GM18868 (cell line): ENCODE results near the gene FYN.
A peak's percentile ranks its signal among the peaks of the same experiment; 100 is the strongest.

ENCODE experiments used
- ATAC-seq: cut with Tn5 transposase; IDR thresholded peaks from one replicate; pipeline ENCODE4 v1.9.1; 2021; ENCODE audit warnings: mild to moderate bottlenecking, moderate library complexity; ENCODE audit not compliant: unreplicated experiment

Gene FYN

GRCh38 chr6:111854683-111855082 is 18.6 kb downstream of the FYN start:
- ATAC-seq = no peak

- ATAC-seq = no peak
These were observed 20.5 kb downstream of the FYN start for GRCh38 chr6:111852725-111853124.

- ATAC-seq = peak; percentile 53
These were observed 22.8 kb downstream of the FYN start for GRCh38 chr6:111850295-111850937.

- ATAC-seq = no peak
These were observed 24.0 kb downstream of the FYN start for GRCh38 chr6:111849298-111849697.

GRCh38 chr6:111848262-111848812 is 24.9 kb downstream of the FYN start:
- no peak for ATAC-seq

- no peak for ATAC-seq
These were observed 26.5 kb downstream of the FYN start for GRCh38 chr6:111846492-111847409.

- no peak for ATAC-seq
These were observed 27.2 kb downstream of the FYN start for GRCh38 chr6:111846066-111846465.

- ATAC-seq = peak; percentile 64
These were observed 27.8 kb downstream of the FYN start for GRCh38 chr6:111845441-111845871.

GRCh38 chr6:111844921-111845320 is 28.3 kb downstream of the FYN start:
- ATAC-seq = peak; percentile 22

GRCh38 chr6:111844376-111844775 is 28.9 kb downstream of the FYN start:
- ATAC-seq = peak; percentile 43

GRCh38 chr6:111843347-111844147 is 29.7 kb downstream of the FYN start:
- no peak for ATAC-seq

- no peak for ATAC-seq
These were observed 30.4 kb downstream of the FYN start for GRCh38 chr6:111842891-111843290.

- no peak for ATAC-seq
These were observed 30.9 kb downstream of the FYN start for GRCh38 chr6:111842271-111842822.

- ATAC-seq = no peak
These were observed 31.4 kb downstream of the FYN start for GRCh38 chr6:111841822-111842221.

GRCh38 chr6:111840803-111841202 is 32.4 kb downstream of the FYN start:
- no peak for ATAC-seq

- ATAC-seq = peak; percentile 24
These were observed 34.3 kb downstream of the FYN start for GRCh38 chr6:111838749-111839484.

- ATAC-seq = peak; percentile 67
These were observed 35.4 kb downstream of the FYN start for GRCh38 chr6:111837641-111838500.

GRCh38 chr6:111837007-111837406 is 36.2 kb downstream of the FYN start:
- no peak for ATAC-seq

GRCh38 chr6:111835807-111836206 is 37.4 kb downstream of the FYN start:
- no peak for ATAC-seq
